Spinal cord (tissue), 10 donors: Measurements from ENCODE around the gene C19orf25. TPM values are rescaled to one million over a fixed set of nuclear protein-coding genes. Genes with fewer than 3 reads are reported as not detected.

Experiments used
- DNase-seq, 6 donors: peaks; one replicate each; pipeline versions ENCODE4 v3.0.0 to v3.0.0-alpha.2; 2013 to 2015; ENCODE audit warnings: low spot score in 6 of 6, low read depth in 4 of 6
- H3K27ac ChIP-seq: one replicate; pipeline ENCODE4 v1.5.1; 2013; ENCODE audit warnings: low read depth, low read length, control low read depth
- H3K27me3 ChIP-seq: one replicate; pipeline ENCODE4 v1.6.1; 2013; ENCODE audit warnings: low read length; ENCODE audit not compliant: control insufficient read depth, insufficient read depth
- H3K36me3 ChIP-seq: one replicate; pipeline ENCODE4 v1.6.1; 2013; ENCODE audit warnings: low read length; ENCODE audit not compliant: control insufficient read depth, insufficient read depth
- H3K4me1 ChIP-seq: one replicate; pipeline ENCODE4 v1.6.1; 2013; ENCODE audit warnings: low read length; ENCODE audit not compliant: control insufficient read depth, insufficient read depth
- H3K4me3 ChIP-seq: one replicate; pipeline ENCODE4 v1.5.1; 2013; ENCODE audit warnings: low read depth, low read length, control low read depth
- H3K9me3 ChIP-seq: one replicate; pipeline ENCODE4 v1.6.1; 2013; ENCODE audit warnings: low read length; ENCODE audit not compliant: control insufficient read depth, insufficient read depth
- WGBS: methylation state at CpG from one replicate; pipeline ENCODE4 v1.1.5; 2013; ENCODE audit warnings: missing lambda C conversion rate; ENCODE audit not compliant: insufficient coverage; 5-methylcytosine and 5-hydroxymethylcytosine counted together
- long read RNA-seq, 4 donors: transcript quantifications; one replicate each; lab custom pipeline, GENCODE V29; 2026
- polyA plus RNA-seq, 2 donors: library from polyadenylated mRNA; unstranded; fragments of 120-200 nt; gene quantifications; one replicate each; pipeline ENCODE4 v1.2.1, GENCODE V29; 2013; ENCODE audit not compliant: insufficient read length in 2 of 2
- total RNA-seq, 2 donors: library from RNA; depleted of rRNA in 1 of 2; stranded (reverse); fragments of 120-200 nt in 1 of 2; fragments of >200 nt in 1 of 2; gene quantifications; one replicate each; pipeline versions ENCODE4 v1.2.3 to v1.2.4, GENCODE V29; 2013 to 2014
- donor health status: healthy.

Gene C19orf25
- total RNA-seq (10 to 100 TPM; 15.6 to 36.1 TPM), polyA plus RNA-seq (10 to 100 TPM; 45.2 to 45.6 TPM)
- long read RNA-seq, donor 1, transcript C19orf25-211 (1 exons, 2,314 nt): minor isoform, 12 of 43 reads
- long read RNA-seq, donor 1, transcript C19orf25-202 (2 exons, 2,403 nt): minor isoform, 6 of 43 reads
- long read RNA-seq, donor 1, transcript C19orf25-203 (3 exons, 1,837 nt): major isoform, 20 of 43 reads
- long read RNA-seq, donor 1, partial matches to known transcripts: 0 of 43 reads
- long read RNA-seq, donor 1, other reads (novel, unspliced or antisense): 0 of 43 reads
- long read RNA-seq, donor 2, transcript C19orf25-203 (3 exons, 1,837 nt): major isoform, 6 of 14 reads
- long read RNA-seq, donor 2, transcript C19orf25-211 (1 exons, 2,314 nt): minor isoform, 5 of 14 reads
- long read RNA-seq, donor 2, partial matches to known transcripts: 0 of 14 reads
- long read RNA-seq, donor 2, other reads (novel, unspliced or antisense): 0 of 14 reads
- long read RNA-seq, donor 3, transcript C19orf25-203 (3 exons, 1,837 nt): minor isoform, 5 of 18 reads
- long read RNA-seq, donor 3, transcript C19orf25-202 (2 exons, 2,403 nt): minor isoform, 5 of 18 reads
- long read RNA-seq, donor 3, transcript C19orf25-211 (1 exons, 2,314 nt): major isoform, 8 of 18 reads
- long read RNA-seq, donor 3, partial matches to known transcripts: 0 of 18 reads
- long read RNA-seq, donor 3, other reads (novel, unspliced or antisense): 0 of 18 reads
- long read RNA-seq, donor 4, transcript C19orf25-203 (3 exons, 1,837 nt): major isoform, 23 of 44 reads
- long read RNA-seq, donor 4, transcript C19orf25-211 (1 exons, 2,314 nt): minor isoform, 16 of 44 reads
- long read RNA-seq, donor 4, partial matches to known transcripts: 0 of 44 reads
- long read RNA-seq, donor 4, other reads (novel, unspliced or antisense): 0 of 44 reads

DNA sequence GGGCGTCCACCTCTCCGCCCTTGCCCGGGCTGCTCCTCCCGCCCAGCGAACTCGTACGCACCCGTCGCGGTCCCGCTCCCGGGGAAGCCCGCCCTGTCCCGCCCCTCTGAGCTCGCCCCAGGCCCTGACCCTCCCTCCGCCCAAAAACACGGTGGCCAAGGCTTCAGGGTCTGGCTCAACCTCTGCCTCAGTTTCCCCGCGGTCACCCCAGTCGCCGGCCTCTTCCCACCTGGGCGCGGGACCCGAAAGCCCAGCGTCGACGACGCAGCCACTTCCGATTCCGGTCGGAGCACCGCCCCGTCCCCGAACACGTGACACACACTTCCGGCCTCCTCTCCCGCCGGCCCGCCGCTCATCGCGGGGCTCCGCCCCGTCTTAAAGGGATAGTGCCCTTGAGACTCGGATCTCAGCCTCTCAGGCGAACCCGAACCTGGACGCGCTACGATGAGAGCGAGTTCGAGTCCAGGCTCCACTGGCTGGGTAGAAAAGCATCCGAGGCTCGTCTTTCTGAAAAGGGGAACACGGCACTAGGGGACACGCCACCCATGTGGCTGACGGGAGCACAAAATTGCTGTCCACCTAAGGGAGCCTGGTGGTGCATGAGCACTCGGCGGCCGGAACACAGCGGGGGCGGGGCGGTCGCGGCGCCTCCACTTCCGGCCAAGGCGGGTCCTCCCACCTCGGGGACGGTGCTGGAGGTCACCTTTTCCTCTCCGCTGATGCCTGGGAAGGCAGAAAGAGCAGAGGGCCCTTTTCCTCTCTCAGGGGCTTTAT is at the start of gene C19orf25:
Gene C19orf25, minus strand, starts transcription at position 282 of the 774 bp plus-strand sequence. CDS start 312 bp downstream, outside the sequence.
- H3K9me3 ChIP-seq: no peaks in the 10 kb centered on the region
- H3K27ac ChIP-seq: no peak within 1 kb of the TSS
- H3K4me3 ChIP-seq: peak within 1 kb of the TSS; percentile 74
- H3K36me3 ChIP-seq: peaks cover 52% of the 10 kb centered on the region
- WGBS: under 1% methylated on average over 68 of the region's 71 CpGs
- H3K27me3 ChIP-seq: no peaks in the 10 kb centered on the region
- peaks cover 46% of the 10 kb centered on the region for H3K4me1 ChIP-seq
- DNase-seq: peak; percentile 77 to 98 (median 84)

DNA sequence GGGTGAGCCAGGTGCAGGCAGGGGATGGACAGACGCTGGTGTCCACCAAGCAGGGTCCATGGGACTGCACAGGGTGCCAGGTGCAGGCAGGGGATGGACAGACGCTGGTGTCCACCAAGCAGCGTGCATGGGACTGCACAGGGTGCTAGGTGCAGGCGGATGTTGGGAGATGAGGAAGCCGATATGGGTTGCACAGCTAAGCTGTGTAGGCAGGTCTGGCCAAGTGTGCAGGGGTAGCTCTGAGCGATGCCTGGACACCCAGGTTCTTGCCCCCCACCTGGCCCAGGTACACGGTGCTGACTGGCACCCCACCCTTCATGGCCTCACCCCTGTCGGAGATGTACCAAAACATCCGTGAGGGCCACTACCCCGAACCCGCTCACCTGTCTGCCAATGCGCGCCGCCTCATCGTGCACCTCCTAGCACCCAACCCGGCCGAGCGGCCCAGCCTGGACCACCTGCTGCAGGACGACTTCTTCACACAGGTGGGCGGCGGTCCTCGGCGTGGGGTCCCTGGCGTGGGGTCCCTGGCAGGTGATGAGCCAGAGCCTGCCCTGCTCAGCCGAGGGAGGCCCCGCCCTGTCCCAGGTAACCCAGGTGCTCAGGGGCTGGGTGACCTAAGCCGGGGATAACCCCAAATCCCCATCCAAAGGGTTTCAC is 48.8 kb upstream of the C19orf25 start:
- WGBS: 82% methylated on average over 27 of the region's 27 CpGs
- Histone ChIP-seq H3K36me3 (peaks cover 46% of the 10 kb centered on the region), H3K27me3 (peaks cover 18% of the 10 kb centered on the region), H3K27ac (no peak overlapping the region), H3K4me3 (no peak overlapping the region), H3K4me1 (peaks cover 15% of the 10 kb centered on the region), H3K9me3 (no peaks in the 10 kb centered on the region)
- DNase-seq: no peak

DNA sequence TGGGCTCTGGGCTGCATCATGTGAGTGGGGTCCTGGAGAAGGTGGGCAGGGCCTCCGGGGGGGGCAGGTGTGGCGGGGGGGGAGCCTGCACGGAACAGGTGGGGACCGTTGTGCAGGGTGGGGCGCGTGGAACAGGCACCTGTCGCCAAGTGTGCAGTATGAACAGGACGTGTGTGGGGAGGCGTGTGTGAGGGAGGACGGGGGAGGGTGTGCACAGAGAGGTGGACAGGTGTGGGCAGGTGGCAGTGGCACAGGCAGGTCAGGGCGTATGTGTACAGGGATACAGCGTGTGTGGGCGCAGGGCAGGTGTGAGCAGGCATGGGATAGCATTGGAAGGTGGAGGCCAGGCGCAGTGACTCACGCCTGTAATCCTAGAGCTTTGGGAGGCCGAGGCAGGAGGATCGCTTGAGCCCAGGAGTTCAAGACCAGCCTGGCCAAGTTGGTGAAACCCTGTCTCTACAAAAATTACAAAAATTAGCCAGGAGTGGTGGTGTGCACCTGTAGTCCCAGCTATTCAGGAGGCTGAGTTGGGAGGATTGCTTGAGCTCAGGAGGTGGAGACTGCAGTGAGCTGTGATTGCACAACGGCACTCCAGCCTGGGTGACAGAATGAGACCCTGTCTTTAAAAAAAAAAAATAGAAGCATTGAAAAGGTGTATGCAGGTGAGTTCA is 48.1 kb upstream of the C19orf25 start:
- Histone ChIP-seq H3K4me3 (no peak overlapping the region), H3K27me3 (peaks cover 20% of the 10 kb centered on the region), H3K9me3 (no peaks in the 10 kb centered on the region), H3K4me1 (peaks cover 20% of the 10 kb centered on the region), H3K27ac (no peak overlapping the region), H3K36me3 (peaks cover 46% of the 10 kb centered on the region)
- 78% methylated on average over 18 of the region's 18 CpGs for WGBS
- DNase-seq: no peak

DNA sequence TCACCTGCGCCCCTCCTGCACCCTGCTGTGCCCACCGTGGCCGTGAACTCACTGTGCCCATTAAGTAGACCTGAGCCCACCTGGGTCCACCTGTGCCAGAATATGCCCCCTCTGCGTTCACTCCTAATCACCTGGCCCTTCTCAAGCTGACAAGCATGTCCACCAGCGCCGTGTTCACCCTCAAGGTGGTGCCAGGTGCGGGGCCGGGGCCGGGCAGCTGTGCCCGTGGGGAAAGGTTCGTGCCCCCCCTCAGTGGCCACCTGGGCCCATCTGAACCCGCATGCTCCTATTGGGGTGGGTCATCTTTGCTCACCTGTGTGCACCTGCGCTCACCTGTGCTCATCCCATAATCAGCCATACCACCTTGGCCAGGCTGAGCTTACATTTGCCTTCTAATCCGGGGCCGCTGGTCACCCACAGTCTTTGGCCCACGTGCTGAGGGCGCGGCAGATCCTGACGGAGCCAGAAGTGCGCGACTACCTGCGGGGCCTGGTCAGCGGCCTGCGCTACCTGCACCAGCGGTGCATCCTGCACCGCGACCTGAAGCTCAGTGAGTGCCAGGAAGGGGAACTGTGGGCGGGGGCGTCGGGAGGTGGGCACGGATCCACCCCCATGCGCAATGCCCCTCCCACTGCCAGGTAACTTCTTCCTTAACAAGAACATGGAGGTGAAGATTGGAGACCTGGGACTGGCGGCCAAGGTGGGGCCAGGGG is 47.2 kb upstream of the C19orf25 start:
- DNase-seq: no peak
- Histone ChIP-seq H3K9me3 (no peaks in the 10 kb centered on the region), H3K36me3 (peaks cover 43% of the 10 kb centered on the region), H3K4me3 (no peak overlapping the region), H3K27me3 (peaks cover 20% of the 10 kb centered on the region), H3K4me1 (peaks cover 29% of the 10 kb centered on the region), H3K27ac (no peak overlapping the region)
- 80% methylated on average over 32 of the region's 33 CpGs for WGBS

DNA sequence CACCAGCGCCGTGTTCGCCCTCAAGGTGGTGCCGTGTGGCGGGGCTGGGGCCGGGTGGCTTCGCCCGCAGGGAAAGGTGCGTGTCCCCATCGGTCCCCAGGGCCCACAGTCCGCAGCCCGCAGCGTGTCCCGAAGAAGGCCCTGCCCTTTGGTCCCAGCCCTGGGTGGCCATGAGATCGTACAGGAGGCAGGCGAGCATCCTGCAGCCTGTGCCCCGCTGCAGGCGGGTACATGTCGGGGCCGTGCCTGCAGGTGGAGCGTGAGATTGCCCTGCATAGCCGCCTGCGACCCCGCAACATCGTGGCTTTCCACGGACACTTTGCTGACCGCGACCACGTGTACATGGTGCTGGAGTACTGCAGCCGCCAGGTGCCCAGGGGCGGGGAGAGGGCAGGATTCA is 46.3 kb upstream of the C19orf25 start:
- H3K36me3 ChIP-seq: peaks cover 42% of the 10 kb centered on the region
- no peak overlapping the region for H3K4me3 ChIP-seq
- H3K27ac ChIP-seq: no peak overlapping the region
- H3K27me3 ChIP-seq: peaks cover 20% of the 10 kb centered on the region
- WGBS: 66% methylated on average over 31 of the region's 31 CpGs
- DNase-seq: no peak
- H3K9me3 ChIP-seq: no peaks in the 10 kb centered on the region
- H3K4me1 ChIP-seq: peaks cover 29% of the 10 kb centered on the region

DNA sequence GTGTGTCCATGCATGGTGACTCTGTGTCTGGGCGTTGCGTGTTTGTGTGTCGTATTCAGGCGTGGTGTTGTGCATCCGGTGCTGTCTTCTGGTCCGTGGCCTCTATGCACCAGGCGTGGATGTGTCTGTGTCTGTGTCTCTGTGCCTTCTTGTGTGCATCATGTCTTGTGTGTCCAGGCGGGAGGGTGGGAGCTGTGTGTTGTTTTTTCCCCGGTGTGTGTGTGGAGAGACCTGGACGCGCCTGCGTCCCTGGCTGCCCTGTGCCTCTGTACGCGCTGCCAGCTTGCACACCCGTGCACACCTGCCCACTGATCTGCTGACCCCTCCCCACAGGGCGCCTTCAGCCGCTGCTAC is 45.9 kb upstream of the C19orf25 start:
- H3K4me1 ChIP-seq: peaks cover 29% of the 10 kb centered on the region
- 71% methylated on average over 16 of the region's 17 CpGs for WGBS
- no peak for DNase-seq
- H3K9me3 ChIP-seq: no peaks in the 10 kb centered on the region
- H3K27ac ChIP-seq: no peak overlapping the region
- H3K4me3 ChIP-seq: no peak overlapping the region
- peaks cover 38% of the 10 kb centered on the region for H3K36me3 ChIP-seq
- H3K27me3 ChIP-seq: peaks cover 20% of the 10 kb centered on the region

DNA sequence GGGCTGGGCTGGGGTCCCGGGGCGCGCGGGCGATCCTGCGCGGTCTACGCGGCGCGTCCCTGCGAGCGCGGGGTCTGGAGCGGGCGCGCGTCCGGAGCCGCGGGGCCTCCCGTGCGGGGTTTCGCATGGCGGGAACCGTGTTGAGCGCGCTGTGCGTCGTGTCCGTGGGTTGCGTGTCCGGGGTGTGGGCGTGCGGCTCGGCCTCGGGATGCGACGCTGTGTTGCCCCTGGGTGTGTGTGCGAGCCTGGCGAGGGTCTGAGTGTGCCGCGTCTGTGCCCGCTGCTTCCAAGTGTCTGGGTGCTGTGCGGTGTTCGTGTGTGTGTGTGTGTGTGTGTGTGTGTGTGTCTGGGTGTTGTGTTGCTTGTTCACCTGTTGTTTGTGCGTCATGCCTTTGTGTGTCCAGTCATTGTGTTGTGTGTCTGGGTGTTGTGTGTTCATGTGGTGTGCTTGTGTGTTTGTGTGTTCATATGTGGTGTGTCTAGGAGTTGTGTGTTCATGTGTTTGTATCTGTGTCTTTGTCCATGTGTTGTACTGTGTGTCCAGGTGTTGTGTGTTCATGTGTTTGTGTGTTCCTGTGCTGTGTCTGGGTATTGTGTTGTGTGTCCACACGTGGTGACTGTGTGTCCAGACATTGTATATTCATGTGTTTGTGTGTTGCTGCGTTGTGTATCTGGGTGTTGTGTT is 45.4 kb upstream of the C19orf25 start:
- Histone ChIP-seq H3K4me3 (no peak overlapping the region), H3K27me3 (peaks cover 20% of the 10 kb centered on the region), H3K9me3 (no peaks in the 10 kb centered on the region), H3K36me3 (peaks cover 33% of the 10 kb centered on the region), H3K4me1 (peaks cover 29% of the 10 kb centered on the region), H3K27ac (no peak overlapping the region)
- 10% methylated on average over 49 of the region's 49 CpGs for WGBS
- peak in 1 of 6 donors; percentile 45 for DNase-seq
